ENCODE data around the gene POLR2J2.
"Not testable (repeated sequence)": the region's sequence is repeated elsewhere in the genome, so short reads cannot be mapped to it uniquely, and the experiment has no call there.

POLR2J2 gene

DNA sequence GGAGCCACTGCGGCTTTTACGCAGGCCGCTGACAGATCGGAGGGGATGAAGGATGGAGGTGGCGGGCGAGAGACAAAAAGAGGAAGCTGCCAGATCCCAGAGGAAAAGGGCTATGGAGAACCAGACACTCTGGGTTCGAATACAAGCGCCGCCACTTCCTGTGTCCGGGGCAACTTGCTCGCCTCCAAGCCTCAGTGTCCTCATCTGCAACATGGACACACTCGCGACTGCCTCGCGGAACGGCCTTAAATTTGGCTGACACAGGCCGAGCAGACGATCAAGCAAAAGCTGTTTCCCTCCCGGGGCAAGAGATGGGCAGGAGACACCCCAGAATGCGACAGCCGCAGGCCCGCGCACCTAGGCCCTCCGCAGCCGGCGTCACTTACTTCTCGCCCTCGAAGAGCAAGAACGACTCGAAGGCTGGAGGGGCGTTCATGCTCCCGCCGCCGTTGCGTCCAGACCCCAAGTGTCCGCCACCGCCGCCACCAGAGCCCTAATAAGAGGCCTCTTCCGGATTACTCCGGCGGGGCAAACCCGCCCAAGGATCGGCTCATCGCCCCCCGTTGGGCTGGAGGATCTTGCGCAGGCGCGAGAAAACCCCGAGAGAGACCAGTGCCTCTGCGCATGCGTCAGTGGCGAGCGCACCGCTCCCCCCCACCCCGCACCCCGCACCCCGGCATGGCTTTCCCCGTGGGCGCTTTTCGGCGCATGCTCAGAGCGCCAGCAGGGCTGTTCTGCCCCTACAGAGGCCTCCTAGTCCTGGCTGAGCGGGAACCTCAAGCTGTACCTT, at the start of gene POLR2J2:
Gene POLR2J2, minus strand, starts transcription at position 498 of the 790 bp plus-strand sequence. Its CDS starts 62 bp downstream, at position 436.
- H3K9me3 ChIP-seq (ENCODE audit: low read depth, low read length); H3K27ac ChIP-seq; H3K9ac ChIP-seq (ENCODE audit: insufficient read length); DNase-seq (ENCODE audit: low read depth, low spot score); H3K36me3 ChIP-seq (ENCODE audit: insufficient read depth, low read length); H3K4me3 ChIP-seq: not testable (repeated sequence)

DNA sequence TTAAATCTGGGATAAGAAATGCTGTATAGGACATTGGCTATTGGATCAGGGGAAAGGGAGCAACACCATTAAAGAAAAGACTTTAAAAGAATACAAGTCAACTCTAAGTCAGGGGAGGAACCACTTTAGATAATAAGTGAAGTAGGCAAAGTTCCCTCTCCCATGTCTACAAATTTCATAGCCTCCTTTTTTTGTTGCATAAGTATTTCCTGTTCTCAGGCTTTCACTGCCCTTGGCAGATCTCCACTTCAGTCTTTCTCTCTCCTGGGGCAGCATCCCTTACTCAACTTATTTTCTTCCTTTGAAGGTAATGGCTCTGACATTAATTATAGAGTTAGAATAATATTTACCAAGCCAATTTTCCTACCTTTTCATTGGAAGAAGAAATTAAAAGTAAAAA, 47.0 kb upstream of the POLR2J2 start:
- not testable (repeated sequence) for H3K9ac ChIP-seq (ENCODE audit: insufficient read length); H3K9me3 ChIP-seq (ENCODE audit: low read depth, low read length); DNase-seq (ENCODE audit: low read depth, low spot score); H3K36me3 ChIP-seq (ENCODE audit: insufficient read depth, low read length); H3K4me3 ChIP-seq
- H3K27ac ChIP-seq, result peak overlapping the region; percentile 3; the same call in 1 of the 2 replicates

DNA sequence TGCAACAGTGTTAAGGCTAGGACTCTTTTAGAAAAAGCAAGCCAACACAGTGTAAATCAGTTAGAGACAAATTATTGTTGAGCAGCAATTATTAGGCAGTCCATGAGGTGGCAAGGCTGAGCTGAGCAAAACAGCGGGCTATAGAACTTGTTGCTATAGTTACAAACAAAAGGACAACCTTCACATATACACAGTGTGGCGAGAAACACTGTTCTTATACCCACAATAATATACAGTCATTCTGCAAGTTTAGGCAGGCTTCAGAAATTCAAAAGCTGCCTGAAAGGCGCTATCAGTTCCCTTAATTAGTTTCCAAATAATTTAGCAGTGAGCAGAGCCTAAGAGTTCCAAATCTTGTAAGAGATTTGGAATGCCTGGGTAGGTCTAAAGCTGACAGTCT, 44.3 kb upstream of the POLR2J2 start:
- DNase-seq (ENCODE audit: low read depth, low spot score); H3K36me3 ChIP-seq (ENCODE audit: insufficient read depth, low read length); H3K9ac ChIP-seq (ENCODE audit: insufficient read length); H3K4me3 ChIP-seq; H3K27ac ChIP-seq; H3K9me3 ChIP-seq (ENCODE audit: low read depth, low read length): not testable (repeated sequence)

DNA sequence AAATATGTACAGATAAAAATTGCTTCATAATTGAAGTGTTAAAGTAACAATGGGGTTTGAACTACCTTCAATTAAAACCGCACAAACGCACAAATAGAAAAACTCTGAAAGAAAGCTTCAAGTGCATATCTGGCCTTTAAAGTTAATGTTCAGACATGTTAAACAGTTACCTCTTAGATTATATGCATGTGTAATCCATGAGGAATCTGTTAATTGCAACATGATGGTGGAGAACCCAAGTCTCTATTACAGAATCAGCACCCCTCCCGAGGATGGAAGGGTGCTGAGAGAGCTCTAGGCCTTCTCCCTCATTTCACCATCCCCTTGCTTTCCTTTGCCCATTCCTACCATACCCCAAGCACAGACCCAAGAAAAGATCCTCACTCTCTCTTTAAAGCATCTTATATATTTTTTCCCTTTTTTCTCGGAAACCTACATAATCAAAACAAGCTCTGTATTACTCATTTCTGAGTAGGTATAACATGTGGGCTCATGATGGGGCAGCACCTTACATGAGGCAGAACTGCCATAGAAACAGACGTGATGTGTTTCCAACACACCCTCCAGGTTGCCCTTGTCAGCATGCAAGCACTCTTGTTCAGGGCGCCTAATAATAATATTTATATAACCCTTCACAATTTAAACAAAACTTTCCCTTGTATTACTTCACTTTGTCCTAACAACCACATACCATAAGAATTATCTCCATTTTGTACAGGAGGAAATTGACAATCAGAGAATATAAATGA, 43.5 kb upstream of the POLR2J2 start:
- DNase-seq (ENCODE audit: low read depth, low spot score); H3K4me3 ChIP-seq; H3K9ac ChIP-seq (ENCODE audit: insufficient read length); H3K27ac ChIP-seq; H3K9me3 ChIP-seq (ENCODE audit: low read depth, low read length); H3K36me3 ChIP-seq (ENCODE audit: insufficient read depth, low read length): not testable (repeated sequence)

DNA sequence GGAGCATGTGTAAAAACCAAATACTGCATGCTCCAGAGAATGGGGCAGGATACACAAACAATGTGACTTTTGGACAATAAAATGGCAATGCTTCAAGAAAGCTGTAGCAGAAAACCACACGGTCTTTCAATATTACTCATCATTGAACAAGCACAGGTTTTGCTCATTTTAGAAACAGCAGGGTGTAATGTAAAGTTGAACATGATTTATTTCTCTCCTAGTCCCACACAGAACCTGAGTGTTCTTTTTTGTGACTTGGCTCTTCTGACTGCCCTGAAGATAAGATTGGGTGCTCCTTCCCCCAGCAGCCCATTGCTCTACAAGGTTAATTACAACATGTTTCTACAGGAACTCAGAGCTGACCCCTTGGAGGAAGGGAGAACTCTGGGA, 42.2 kb upstream of the POLR2J2 start:
- DNase-seq (ENCODE audit: low read depth, low spot score); H3K9me3 ChIP-seq (ENCODE audit: low read depth, low read length); H3K27ac ChIP-seq; H3K9ac ChIP-seq (ENCODE audit: insufficient read length); H3K36me3 ChIP-seq (ENCODE audit: insufficient read depth, low read length); H3K4me3 ChIP-seq: not testable (repeated sequence)

DNA sequence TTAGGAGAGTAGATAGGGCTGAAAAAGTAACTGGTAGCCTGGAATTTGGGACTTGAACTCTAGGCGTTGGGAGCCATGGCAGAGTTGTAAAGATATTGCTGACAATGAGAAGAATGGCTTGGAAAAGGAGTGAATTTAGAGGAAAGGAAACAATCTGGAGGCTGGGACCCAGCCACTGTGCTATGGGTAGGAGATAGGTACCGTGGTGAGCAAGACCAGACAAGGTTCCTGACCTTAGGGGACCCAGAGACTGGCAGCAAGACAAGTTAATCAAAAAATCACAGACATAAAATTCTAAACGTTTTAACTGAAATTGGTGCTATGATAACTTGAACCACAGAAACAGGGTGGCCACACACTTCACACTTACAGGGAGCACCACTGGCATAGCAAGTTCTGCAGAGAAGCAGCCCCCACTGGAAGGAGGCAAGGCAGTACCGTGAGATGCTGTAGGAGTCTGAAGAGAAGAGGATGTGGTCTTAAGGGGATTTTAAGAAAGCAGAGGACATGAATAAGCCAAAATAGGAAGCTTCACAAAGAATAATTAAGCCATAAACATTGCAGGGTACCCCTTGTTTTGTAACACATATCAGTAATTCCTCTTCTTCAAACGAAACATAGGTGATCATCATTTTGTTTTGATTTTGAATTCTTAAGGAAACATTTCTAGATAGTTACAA, 41.7 kb upstream of the POLR2J2 start:
- H3K4me3 ChIP-seq; H3K27ac ChIP-seq; H3K36me3 ChIP-seq (ENCODE audit: insufficient read depth, low read length); DNase-seq (ENCODE audit: low read depth, low spot score); H3K9me3 ChIP-seq (ENCODE audit: low read depth, low read length); H3K9ac ChIP-seq (ENCODE audit: insufficient read length): not testable (repeated sequence)

DNA sequence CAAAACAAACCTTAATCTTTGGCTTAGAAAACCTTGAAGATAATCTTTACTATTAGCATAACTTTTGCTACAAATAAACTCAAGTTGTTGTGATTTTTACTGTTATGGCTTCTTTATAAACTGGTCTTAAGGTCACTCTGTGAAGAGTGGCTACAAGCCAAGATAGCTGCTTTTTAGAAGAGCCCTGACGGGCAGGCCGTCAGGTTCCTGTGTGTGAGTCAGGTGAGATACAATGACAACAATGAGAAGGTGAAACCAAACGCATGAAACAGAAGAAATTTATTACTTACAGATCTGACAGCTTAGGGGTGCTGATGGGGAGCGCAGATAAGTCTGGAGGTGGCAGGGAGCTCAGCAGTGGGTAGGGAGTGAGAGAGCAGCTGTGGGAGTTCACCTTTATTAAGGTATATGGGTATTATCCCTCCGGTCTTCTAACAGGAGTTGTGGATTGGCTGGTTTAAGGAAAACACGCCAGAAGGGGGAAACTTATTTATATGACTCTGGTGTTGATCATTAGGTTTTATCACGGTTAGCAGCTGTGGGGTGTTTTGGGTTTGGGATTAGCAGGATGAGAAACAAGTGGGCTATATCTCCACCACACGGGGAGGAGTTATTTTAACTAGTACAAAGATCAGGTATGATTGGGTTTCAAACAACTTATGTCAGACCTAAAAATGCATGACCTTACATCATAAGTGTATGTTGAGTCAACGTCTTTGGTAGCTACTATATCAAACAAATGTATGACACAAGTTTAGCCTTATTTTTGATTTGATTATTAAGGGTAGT, 27.7 kb upstream of the POLR2J2 start:
- not testable (repeated sequence) for H3K4me3 ChIP-seq

DNA sequence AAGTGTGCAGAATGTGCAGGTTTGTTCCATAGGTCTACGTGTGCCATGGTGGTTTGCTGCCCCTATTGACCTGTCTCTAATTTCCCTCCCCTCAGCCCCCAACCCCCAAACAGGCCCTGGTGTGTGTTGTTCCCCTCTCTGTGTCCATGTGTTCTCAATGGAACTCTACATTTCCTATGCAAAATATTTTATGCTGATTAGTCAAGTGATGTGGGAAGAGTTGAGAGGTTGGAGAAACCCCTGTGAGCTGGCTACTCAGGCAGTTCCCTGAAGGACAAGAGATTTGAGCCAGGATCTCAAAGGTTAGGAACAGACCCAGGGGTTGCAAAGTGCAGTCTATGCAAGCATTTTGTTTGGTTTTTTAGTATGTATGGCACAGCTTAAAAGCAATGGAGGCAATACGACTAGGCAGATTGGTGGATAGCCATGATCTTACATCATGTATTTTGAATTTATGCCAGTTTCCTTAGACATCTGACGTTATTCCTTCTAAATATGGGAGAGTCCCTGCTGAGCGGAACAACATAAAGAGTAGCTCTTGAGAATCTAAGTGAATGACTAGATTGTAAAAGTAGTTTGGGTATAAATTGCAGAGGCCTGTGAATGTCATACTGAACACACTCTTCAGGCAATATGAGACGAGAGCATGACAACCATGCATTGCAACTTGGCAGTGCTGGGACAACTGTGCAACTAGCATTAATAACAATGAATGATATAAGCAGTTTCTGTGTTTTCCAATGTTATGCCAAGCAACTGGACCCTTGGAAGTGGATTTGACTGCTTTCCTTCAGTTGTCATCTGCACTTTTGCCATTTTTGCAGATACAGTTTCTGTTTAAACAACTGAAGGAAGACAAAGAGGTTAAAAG, 26.4 kb upstream of the POLR2J2 start:
- H3K9me3 ChIP-seq (ENCODE audit: low read depth, low read length); H3K36me3 ChIP-seq (ENCODE audit: insufficient read depth, low read length); H3K9ac ChIP-seq (ENCODE audit: insufficient read length); H3K27ac ChIP-seq: not testable (repeated sequence)
- peak; percentile 51 for DNase-seq (ENCODE audit: low read depth, low spot score)
- peak overlapping the region; percentile 40; the same call in 1 of the 2 replicates for H3K4me3 ChIP-seq

More for the DNA sequence above, 27.7 kb upstream of the POLR2J2 start:
- not testable (repeated sequence) for H3K27ac ChIP-seq; H3K9ac ChIP-seq (ENCODE audit: insufficient read length); DNase-seq (ENCODE audit: low read depth, low spot score); H3K9me3 ChIP-seq (ENCODE audit: low read depth, low read length); H3K36me3 ChIP-seq (ENCODE audit: insufficient read depth, low read length)

DNA sequence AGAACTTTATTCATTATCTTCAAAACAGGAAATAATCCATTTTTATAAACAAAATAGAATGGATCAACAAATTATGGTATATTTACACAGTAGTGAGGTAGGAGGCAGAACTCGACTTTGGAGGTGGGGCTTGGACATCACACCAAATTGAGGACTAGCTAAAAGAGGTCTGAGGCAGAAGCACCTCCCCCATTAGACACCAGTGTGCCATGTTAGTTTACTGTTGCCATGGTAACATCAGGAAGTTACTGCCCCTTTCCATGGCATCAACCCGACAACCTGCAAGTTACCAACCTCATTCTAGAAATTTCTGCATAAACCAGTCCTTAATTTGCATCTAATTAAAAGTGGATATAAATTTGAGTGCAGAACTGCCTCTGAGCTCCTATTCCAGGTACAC, 24.5 kb upstream of the POLR2J2 start:
- H3K9me3 ChIP-seq (ENCODE audit: low read depth, low read length); H3K36me3 ChIP-seq (ENCODE audit: insufficient read depth, low read length); DNase-seq (ENCODE audit: low read depth, low spot score); H3K27ac ChIP-seq; H3K9ac ChIP-seq (ENCODE audit: insufficient read length); H3K4me3 ChIP-seq: not testable (repeated sequence)

DNA sequence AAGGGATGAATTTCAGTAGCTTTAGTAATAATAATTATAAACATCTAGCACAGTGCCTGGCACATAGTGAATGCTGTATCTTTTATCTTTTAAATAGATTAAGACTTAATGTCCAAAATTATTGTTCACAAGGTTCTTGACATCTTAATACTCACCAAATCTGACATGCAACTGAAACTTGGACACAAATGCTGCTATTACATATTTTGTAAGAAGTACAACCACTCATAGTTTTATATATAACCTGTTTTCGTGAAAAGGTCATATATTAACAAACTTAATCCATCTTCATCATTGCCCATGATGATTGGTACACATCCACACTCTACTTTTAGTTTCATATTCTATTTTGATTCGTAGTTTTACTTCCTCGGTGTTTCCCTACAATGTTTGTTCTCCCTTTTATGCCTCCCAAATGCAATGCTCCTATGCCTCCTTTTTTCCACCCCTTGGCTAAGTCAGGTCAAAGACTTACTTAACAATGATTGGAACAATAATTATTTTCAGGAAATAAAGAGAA, 23.6 kb upstream of the POLR2J2 start:
- not testable (repeated sequence) for H3K9ac ChIP-seq (ENCODE audit: insufficient read length); H3K9me3 ChIP-seq (ENCODE audit: low read depth, low read length); H3K27ac ChIP-seq; DNase-seq (ENCODE audit: low read depth, low spot score); H3K4me3 ChIP-seq; H3K36me3 ChIP-seq (ENCODE audit: insufficient read depth, low read length)

DNA sequence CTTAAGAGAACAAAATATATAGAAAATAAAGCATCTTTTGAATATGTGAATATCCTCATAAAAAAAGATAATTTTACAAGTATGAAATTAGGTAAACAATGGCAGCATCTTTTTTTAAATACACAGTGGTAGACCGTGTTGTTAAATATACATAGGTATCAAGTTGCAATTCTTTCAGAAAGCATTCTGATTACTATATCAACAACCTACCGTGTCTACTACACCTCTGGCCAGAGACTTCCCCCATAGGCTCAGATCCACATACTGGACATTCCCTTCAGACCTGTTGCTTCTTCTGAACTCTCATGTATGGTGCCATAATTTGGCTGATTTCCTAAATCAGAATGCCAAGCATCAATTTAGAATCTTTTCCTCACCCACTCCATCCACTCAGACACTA, 22.5 kb upstream of the POLR2J2 start:
- H3K9me3 ChIP-seq (ENCODE audit: low read depth, low read length); DNase-seq (ENCODE audit: low read depth, low spot score); H3K36me3 ChIP-seq (ENCODE audit: insufficient read depth, low read length); H3K27ac ChIP-seq; H3K4me3 ChIP-seq; H3K9ac ChIP-seq (ENCODE audit: insufficient read length): not testable (repeated sequence)

DNA sequence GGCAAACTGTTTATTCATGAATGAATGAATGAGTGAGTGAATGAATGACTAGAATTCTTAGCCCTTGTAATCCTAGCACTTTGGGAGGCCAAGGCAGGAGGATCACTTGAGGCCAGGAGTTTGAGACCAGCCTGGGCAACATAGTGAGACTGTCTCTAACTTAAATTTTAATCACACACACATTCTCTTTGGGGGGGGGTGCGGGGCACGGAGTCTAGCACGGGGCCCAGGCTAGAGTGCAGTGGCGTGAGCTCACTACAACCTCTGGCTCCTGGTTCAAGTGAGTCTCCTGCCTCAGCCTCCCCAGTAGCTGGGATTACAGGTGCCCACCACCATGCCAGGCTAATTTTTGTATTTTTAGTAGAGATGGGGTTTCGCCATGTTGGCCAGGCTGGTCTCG, 19.1 kb upstream of the POLR2J2 start:
- DNase-seq (ENCODE audit: low read depth, low spot score), result not testable (repeated sequence)

More for the DNA sequence above, 19.1 kb upstream of the POLR2J2 start:
- H3K9me3 ChIP-seq (ENCODE audit: low read depth, low read length); H3K27ac ChIP-seq; H3K4me3 ChIP-seq; H3K36me3 ChIP-seq (ENCODE audit: insufficient read depth, low read length); H3K9ac ChIP-seq (ENCODE audit: insufficient read length): not testable (repeated sequence)
